NCI-H1092 treated with DMSO at 0.1 percent for 48 hours (cell line): ENCODE results near the gene DDX25.
A peak's percentile ranks its signal among the peaks of the same experiment; 100 is the strongest.
"Not testable (repeated sequence)": the region's sequence is repeated elsewhere in the genome, so short reads cannot be mapped to it uniquely, and the experiment has no call there.

ENCODE experiments used
- DNase-seq: peaks from one replicate; lab custom pipeline; 2025; lab: John Stamatoyannopoulos, UW

The DDX25 gene

DNA sequence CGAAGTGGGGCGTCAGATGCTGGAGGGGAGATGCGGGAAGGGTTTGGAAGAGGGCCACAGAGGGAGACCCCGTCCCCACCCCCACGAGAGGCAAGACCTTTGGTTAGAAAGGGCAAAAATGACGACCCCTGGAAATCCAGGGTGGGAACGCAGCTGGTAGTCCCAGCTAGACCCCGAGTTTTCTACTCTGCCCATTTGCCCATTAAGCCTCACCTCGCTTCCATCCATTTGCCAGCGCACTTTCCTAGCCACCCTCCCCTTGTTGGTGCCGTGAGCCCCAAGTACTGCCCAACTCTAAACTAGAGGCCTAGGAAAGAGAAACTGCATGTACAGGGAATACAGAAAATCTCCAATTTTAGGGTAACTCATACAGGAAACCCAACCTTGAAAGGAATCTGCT lies 370 bp downstream of the DDX25 start:
- DNase-seq: no peak

DNA sequence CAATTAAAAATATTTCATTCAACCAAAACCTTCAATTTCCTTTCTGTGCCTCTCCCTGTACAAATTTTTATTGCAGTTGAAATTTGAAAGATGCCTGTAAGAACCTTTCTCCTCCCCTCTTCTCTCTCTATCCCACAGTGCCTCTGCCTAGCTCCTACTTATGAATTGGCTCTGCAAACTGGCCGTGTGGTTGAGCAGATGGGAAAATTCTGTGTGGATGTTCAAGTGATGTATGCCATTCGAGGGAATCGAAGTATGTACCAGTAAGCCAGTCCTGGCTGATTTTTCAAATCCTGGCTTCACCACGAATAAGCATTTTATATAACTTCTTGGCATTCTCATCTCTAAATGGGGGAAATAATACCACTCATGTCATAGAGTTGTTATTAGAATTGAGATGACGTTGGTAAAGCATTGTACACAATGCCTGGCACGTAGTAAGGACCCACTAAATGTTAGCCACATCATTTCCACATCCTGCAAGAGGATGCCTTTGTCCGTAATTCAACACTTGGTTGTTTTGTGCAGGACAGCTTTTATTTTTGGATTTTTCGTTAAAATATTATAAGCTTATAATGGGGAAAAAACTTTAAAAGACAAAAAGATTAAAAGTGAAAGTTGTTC lies 6.0 kb downstream of the DDX25 start:
- no peak for DNase-seq

DNA sequence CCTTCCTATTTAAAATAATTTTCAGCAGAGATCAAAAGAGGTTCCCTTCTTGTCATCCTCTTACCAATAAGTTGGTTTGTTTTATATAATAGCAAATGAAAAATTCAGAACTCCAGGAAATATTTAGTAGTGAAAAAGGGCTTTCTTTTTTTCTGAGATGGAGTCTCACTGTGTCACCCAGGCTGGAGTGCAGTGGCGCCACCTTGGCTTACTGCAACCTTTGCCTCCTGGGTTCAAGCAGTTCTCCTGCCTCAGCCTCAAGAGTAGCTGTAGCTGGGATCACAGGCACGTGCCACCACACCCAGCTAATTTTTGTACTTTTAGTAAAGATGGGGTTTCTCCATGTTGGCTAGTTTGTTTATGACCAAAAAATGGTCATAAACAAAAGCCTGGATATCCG lies 10.3 kb downstream of the DDX25 start:
- DNase-seq: not testable (repeated sequence)

DNA sequence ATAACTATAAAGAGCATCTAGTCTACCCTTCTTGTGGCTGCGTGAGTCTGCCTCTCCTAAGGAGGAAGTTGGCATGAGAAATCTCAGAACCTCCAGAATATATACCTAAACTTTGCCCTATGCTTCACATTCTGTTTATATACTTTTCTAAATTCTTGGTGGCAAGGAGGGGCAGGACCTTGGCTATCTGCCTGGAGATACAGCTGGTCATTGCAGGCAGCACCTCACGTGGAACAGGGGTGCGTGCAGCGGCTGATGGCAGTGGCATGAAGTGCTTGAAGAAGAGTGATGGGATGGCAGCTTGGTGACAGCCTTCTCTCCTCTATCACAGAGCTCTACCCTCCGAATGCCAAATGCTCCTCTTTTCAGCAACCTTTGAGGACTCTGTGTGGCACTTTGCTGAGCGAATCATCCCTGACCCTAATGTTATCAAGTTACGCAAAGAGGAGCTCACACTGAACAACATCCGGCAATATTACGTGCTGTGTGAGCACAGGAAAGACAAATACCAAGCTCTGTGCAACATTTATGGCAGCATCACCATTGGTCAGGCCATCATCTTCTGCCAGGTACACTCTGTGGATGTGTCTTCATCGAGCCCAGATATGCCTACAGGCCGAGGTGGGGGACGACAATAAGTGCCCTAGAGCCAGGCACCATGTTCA lies 12.5 kb downstream of the DDX25 start:
- DNase-seq: no peak

DNA sequence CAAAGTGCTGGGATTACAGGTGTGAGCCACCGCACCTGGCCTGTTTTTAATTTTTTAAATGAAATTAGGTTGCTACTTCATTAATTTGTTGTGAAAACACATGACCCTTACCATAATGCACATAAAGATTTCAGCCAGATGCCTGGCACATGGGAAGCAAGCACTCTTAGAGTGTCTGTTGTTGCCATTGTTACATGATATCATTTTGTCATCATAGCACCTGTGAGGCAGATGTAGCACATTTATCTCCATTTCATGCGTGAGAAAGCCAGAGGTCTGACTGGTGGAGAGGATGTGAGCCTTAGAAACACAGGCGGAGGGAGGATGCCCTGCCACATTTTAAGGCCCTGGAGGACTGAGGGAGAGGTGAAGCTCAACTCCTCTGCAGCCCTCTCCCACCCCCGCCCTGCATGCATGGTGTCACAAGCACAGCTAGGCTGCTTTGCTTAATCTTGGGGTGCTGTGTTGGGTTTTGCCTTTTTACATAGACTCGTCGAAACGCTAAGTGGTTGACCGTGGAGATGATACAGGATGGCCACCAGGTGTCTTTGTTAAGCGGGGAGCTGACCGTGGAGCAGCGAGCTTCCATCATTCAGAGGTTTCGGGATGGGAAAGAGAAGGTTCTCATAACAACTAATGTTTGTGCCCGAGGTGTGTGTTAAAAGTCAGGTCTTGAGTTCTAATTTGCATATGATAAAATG lies 14.0 kb downstream of the DDX25 start:
- no peak for DNase-seq

DNA sequence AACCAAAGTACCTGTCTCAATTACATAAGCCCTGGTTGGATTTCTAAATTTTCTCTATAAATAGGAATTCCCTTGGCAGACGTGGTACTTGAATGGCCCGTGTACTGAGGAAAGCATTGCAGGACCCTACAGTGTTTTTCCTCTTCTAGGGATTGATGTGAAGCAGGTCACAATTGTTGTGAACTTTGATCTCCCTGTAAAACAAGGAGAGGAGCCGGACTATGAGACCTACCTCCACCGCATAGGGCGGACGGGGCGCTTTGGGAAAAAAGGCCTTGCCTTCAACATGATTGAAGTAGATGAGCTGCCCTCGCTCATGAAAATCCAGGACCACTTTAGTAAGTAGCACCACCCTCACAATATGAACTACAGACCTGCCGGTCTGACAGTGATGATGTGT lies 16.7 kb downstream of the DDX25 start:
- DNase-seq: no peak

DNA sequence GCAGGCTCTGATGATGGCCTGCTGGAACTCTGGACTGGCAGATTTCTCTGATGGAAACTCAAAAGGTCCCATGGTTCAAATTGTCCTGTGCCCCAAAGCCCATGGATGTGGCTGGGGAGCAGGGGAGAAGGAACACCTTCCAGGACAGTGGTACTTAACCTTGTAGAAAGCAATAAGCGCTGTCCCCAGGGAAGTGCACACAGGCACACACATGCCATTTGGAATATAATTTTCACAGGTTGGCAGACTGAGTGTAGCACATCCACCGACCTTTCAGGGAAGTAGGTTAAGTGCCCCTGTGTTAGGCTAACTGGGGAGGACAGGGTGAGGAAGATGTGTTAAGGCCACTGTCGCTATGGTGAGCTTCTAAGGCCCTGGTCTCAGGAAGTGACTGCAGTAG lies 17.8 kb downstream of the DDX25 start:
- no peak for DNase-seq

DNA sequence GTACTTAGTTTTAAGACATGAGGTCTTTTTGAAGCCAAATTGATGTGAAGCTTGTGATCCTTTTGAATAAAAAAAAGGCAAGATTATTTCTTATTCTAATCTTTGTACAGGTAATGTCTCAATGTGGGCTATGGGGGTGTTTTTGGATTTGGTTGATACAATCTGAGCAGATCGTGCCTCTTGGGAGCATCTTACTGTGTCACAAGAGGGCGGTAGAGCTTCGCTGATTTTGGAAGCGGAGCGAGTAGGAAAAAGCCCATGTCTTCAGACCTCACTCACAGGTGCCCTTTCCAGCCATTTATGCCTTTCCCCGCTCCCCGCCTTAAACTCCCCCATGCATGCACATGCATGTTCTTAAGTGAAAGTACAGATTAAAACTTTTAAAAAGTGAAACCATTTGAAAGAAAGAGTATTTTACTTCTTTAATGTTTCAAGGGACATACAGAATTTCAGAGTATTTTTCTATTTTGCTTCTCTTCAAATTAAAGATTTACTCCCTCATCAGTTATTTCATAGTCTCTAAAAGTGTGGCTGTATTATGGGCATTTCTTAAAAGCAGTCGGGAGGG lies 18.8 kb downstream of the DDX25 start:
- peak; percentile 81 for DNase-seq

DNA sequence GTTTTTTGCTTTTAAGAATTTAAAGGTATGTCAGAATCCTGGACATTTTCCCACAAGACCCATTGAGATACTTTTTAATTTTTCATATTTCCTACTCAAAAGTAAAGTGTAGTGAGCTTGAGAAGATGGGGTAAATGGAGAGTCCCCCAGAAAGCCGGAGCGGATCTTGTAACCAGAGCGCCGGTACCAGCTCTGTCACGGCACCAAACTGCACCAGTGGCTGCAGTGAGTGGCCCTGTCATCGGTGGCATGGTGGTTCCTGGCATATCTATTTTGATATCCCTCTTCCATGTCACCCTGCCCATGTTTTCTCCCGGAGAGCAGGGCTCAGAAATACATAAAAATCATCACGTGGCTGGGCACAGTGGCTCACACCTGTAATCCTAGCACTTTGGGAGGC lies 19.3 kb downstream of the DDX25 start:
- no peak for DNase-seq

DNA sequence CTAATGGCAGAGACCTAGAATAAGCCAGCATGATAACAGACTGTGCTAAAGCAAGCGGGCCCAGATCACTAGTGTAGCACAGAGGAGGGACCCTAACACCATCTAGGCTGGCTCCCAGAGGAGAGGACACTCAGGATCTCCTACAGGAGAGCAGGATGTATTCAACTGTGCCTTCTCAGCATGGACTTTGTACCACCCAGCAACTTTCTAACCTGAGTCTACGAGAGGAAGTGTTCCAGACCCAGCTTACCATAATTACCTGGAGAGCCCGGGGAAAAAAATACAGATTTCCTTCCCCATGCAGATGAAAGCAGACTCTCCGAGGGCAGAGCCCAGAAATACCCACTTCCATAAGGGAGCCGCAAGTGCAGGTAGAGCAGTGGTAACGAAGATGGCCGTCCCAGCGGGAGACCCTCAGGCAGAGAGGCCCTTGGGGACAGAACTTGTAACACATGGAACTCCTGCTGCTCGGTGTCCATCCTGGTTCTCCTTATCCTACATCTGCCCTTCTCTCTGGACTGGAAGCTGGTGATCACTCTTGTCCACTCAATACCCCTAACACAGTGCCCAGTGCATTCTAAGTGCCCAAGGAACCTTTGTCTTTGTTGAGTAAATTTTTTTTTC lies 20.2 kb downstream of the DDX25 start:
- no peak for DNase-seq

DNA sequence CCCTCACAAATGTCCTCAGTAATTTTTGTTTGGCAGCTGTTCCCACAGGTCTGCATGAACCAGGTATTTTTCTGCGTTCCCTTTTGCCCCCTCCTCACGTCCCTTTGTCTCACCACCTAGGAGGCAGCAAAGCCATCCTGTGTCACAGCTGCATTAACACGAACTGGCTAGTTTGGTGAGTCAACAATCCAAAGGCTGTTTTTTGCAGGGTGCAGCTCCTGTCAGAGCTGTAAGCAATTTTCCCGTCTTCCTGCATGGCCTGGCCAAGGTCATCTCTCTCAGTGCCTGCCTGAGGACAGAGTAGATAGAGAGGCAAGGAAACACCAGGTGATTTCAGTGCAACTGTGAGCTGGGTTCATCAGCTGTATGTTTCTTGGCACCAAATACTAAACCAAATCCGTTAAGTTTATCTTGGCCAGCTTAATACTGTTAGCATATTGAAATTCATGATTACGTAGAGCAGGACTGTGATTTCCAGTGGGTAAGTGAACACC lies 21.0 kb downstream of the DDX25 start:
- DNase-seq: peak; percentile 54

DNA sequence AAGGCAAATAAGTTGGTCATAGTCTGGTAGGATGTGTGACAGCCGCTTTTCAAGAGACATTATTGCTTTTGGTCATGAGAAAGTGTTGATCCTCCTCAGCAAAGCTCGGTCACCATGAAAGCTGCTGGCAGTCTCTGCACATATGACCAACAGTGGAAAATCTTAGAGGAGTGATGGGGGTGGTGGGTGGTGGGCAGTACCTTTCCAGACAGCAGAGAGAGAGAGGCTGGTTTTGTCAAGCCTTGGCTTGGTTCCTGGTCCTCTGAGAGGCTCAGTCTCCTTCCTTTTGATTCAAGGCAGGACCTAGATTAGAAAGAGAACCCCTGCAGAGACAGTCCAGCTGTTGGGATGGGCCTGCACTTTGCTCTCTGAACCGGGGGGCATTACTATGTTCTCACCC lies 21.5 kb downstream of the DDX25 start:
- DNase-seq: peak; percentile 54

DNA sequence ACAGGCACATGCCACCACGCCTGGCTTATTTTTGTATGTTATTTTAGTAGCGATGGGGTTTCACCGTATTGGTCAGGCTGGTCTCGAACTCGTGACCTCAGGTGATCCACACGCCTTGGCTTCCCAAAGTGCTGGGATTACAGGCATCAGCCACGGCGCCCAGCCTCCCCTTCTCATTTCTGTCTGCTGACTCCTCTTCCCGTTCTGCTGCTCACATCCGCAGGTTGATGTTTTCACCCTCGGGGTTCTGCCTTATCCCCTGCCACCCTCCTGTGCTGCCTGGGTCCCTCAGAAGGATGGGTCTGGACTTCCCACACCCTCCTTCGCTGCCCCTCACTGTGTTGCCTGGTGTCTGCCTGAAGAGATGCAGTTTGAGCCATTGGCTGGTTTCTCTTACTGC lies 22.4 kb downstream of the DDX25 start:
- no peak for DNase-seq

DNA sequence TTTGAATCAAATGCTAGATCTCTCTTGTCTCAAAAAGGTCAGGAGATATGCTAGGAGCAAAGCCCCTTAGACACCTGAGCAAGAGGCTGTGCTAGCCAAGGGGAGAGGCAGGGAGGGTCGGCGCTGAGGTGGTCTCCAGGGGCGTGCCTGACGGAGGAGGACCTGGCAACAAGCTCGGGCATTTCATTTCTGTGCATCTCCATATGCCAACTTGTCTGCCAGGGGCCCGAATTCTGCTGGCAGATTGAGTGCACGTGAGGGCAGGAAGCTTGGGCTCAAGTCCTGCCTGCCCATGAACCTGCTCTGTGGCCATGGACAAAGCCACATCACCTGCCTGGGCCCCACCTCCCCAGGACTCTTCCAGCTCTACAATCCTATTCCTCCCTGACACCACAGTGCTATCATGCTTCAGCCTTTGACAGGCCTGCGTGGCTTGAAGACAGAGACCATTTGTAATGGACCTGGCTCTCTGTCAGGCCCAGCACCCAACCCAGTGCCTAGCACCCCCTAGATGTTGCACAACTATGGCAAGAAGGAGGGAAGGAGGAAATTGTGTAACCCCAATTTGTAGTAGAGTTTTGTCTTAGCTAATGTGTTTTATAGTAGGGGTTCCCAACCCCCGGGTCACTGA lies 25.3 kb downstream of the DDX25 start:
- DNase-seq: no peak

DNA sequence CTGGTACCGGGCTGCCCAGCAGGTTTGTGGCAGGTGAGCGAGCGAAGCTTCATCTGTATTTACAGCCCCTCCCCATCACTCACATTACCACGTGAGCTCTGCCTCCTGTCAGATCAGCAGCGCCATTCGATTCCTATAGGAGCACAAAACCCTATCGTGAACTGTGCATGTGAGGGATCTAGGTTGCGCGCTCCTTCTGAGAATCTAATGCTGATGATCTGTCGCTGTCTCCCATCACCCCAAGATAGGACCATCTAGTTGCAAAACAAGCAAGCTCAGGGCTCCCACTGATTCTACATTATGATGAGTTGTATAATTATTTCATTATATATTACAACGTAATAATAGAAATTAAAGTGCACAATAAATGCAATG lies 25.8 kb downstream of the DDX25 start:
- DNase-seq: no peak

DNA sequence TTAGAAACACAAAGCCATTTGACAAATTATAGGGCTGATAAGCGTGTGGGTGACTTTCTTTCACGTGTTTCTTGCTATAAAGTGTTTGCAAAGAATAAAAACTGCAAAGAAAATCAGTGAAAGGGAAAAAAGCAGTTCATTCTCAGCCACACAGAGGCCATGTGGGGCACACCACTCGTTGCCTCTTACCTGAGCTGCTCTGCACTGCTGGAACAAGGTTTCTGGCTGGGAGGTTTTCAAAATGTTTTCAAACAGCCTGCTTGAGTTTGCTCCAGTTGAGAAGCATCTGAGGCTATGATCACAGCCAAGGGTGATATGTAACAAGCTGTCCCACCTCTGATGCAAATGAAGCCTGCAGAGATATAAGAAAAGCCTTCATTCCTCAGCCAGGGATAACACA lies 26.8 kb downstream of the DDX25 start:
- DNase-seq: no peak

DNA sequence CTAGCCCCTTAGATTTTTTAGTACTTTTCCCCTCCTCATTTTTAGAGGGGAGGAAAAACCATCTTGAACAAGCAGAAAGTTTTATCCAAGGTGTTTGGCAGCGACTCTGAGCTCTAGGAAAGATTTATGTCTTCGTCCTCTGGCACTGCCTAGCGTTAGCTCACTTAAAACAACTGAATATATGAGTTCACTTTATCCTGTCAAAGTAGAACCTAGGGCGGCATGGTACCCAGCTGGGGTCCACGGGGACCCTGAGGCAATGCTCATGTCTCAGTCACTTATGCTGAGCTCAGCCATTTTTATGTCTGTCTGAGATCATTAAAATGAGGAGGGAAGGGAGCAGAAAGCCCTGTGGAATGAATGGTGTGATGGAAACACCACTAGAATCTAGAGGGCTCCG lies 27.4 kb downstream of the DDX25 start:
- DNase-seq: no peak

DNA sequence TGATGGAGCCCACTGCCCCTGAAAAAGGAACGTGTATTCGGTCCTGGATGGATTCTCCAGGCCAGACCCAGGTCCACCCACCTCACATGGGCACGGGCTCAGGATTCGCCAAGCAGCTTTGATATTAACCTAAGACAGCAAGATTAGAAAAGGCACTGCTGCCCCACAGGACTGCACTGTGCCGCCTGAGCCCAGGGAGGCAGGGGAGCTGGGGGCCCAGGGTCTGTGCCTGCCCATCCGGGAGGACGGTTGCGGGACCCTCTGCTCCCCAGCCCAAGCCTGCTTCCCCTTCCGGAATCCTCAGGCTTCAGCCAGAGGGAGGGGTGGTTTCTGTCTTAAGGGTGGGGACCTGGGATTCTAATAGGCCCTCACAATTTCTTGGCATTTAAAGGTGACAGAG lies 28.0 kb downstream of the DDX25 start:
- no peak for DNase-seq

DNA sequence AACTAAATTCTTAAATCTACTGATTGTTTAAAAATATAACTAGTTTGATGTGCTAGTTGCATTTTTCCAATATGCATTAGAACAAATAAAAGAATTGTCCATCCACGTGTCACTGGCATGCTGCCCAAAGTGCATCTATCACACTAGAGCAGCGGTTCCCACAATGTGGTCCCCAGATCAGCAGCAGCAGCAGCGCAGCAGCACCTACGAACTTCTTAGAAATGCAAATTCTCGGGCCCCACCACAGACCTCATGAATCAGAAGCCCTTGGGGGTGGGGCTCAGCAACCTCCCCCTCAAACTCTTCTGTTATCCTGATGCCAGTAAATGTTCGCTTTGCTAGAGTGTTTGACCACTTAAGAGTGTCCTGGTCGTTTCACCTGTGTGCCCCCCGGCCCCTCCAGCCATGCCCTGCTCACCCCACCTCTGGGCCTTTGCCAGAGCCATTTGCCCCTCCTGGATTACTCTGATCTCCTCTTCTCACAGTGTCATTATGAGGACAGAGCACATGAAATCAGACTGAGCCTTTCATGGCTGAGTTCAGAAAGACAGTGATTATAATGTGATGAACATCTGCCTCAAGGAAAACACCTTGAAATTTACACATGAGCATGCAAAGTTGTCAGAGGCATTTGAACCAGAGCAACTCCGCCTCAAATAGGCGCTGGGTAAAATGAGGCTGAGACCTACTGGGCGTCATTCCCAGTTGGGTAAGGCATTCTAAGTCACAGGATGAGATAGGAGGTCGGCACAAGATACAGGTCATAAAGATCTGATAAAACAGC lies 28.9 kb downstream of the DDX25 start:
- no peak for DNase-seq

DNA sequence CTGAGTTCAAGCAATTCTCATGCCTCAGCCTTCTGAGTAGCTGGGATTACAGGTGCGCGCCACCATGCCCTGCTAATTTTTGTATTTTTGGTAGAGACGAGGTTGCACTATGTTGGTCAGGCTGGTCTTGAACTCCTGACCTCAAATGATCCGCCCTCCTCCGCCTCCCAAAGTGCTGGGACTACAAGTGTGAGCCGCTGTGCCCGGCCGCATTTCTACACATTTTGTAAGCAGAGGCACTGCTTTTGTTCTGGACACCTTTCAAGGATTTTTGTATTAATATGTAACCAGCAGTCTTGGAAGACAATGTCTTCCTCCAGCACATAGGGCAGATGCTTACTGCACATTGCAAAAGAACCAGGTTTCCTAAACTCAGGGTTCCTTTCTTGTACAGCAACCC lies 30.2 kb downstream of the DDX25 start:
- DNase-seq: no peak

DNA sequence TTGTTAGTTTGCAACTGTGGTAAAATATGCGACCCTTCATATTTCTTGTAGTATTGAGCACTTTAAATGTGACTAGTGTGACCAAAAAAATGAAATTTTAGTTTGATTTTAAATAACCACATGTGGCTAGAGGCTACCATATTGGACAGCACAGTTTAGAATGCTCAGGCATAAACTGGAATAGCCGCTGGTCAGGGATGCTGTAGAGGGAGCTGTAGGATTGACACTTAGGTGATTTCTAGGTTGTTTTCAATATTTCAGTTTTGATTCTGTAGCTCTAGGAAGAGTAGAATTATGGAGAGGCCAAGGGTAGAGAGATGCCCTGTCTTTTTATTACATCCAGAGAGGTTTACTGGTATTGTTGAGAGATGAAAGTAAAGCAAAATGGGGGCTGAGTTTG lies 30.7 kb downstream of the DDX25 start:
- no peak for DNase-seq
